GM21447 (cell line): ENCODE measurements around the gene SKP1.

Source experiments
- ATAC-seq: cut with Tn5 transposase; IDR thresholded peaks from one replicate; pipeline ENCODE4 v1.9.1; 2021; ENCODE audit not compliant: unreplicated experiment

Gene SKP1

GRCh38 chr5:134143944-134144941 lies 32.5 kb downstream of the SKP1 start:
- ATAC-seq = no peak

- ATAC-seq = no peak
Measured at GRCh38 chr5:134143431-134143830, 33.3 kb downstream of the SKP1 start.

GRCh38 chr5:134142806-134143205 lies 33.9 kb downstream of the SKP1 start:
- ATAC-seq = no peak

GRCh38 chr5:134142052-134142451 lies 34.7 kb downstream of the SKP1 start:
- ATAC-seq = no peak

GRCh38 chr5:134141331-134142050 lies 35.3 kb downstream of the SKP1 start:
- ATAC-seq = no peak

- ATAC-seq = peak; percentile 45
Measured at GRCh38 chr5:134140530-134141201, 36.1 kb downstream of the SKP1 start.

- ATAC-seq = no peak
Measured at GRCh38 chr5:134139891-134140469, 36.8 kb downstream of the SKP1 start.

GRCh38 chr5:134139377-134139851 lies 37.3 kb downstream of the SKP1 start:
- ATAC-seq = no peak

- ATAC-seq = peak; percentile 68
Measured at GRCh38 chr5:134138416-134139376, 38.1 kb downstream of the SKP1 start.

- ATAC-seq = no peak
Measured at GRCh38 chr5:134136771-134137170, 40.0 kb downstream of the SKP1 start.

GRCh38 chr5:134136221-134136631 lies 40.5 kb downstream of the SKP1 start:
- ATAC-seq = no peak

GRCh38 chr5:134135091-134135655 lies 41.6 kb downstream of the SKP1 start:
- no peak for ATAC-seq

- no peak for ATAC-seq
Measured at GRCh38 chr5:134133995-134134541, 42.7 kb downstream of the SKP1 start.

GRCh38 chr5:134133188-134133994 lies 43.4 kb downstream of the SKP1 start:
- no peak for ATAC-seq

GRCh38 chr5:134132372-134133187 lies 44.2 kb downstream of the SKP1 start:
- ATAC-seq = peak; percentile 69

GRCh38 chr5:134131578-134132350 lies 45.0 kb downstream of the SKP1 start:
- no peak for ATAC-seq

GRCh38 chr5:134131165-134131564 lies 45.6 kb downstream of the SKP1 start:
- no peak for ATAC-seq
